ENCODE results near the gene INSYN2A.

Gene INSYN2A

DNA sequence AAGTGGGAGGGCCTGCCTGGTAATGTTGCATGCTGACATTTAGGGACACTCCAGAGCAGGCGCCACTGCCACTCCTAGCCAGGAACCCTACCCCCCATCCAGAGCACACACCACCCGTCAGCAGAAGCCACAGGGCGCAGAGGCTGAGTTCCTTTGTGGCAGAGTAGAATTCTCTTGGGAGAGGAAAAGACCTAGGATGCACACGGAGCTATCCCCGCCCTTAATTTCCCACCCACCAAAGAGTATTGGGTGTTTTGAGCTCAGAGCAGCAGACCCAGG, 702 bp upstream of the INSYN2A start:
- peak overlapping the region; percentile 52 for H3K4me3 ChIP-seq (replicated peaks; ENCODE audit: low read depth, low read length)
- no peak for DNase-seq (ENCODE audit: extremely low read depth, low read depth)
- TF ChIP-seq, protein P1, sequence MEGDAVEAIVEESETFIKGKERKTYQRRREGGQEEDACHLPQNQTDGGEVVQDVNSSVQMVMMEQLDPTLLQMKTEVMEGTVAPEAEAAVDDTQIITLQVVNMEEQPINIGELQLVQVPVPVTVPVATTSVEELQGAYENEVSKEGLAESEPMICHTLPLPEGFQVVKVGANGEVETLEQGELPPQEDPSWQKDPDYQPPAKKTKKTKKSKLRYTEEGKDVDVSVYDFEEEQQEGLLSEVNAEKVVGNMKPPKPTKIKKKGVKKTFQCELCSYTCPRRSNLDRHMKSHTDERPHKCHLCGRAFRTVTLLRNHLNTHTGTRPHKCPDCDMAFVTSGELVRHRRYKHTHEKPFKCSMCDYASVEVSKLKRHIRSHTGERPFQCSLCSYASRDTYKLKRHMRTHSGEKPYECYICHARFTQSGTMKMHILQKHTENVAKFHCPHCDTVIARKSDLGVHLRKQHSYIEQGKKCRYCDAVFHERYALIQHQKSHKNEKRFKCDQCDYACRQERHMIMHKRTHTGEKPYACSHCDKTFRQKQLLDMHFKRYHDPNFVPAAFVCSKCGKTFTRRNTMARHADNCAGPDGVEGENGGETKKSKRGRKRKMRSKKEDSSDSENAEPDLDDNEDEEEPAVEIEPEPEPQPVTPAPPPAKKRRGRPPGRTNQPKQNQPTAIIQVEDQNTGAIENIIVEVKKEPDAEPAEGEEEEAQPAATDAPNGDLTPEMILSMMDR (IDR thresholded peaks at IDR 0.05; ENCODE audit: low read depth, low read length, missing control alignments), result no peak

- TF ChIP-seq, protein P1 (IDR thresholded peaks at IDR 0.05; ENCODE audit: low read depth, low read length, missing control alignments), result no peak
- peak overlapping the region; percentile 52 for H3K4me3 ChIP-seq (replicated peaks; ENCODE audit: low read depth, low read length)
- DNase-seq (ENCODE audit: extremely low read depth, low read depth), result no peak
Observed at GRCh38 chr10:127195571-127196281, 665 bp downstream of the INSYN2A start.

DNA sequence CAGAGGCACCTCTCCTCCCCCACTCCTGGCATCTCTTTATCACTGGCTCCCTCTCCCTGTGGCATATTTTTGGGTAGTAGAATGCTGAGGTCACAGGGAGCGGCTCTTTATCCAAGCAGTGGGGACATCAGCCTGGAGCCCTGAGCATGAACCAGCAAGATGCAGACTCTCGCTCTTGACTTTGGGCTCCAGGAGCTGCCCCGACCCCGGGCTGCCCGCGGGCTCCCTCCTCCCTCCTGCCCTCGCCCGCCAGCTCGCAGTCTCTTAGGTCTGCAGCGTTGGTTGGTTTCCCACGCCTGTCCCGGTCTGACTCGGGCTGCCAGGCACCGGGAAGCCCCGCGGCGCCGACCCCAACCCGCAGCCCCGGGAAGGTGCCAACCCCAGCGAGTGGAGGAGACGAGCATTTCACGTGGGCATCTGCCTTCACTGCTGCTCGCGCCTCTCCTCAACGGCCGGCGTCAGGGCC, 1.3 kb downstream of the INSYN2A start:
- peak overlapping the region; percentile 52 for H3K4me3 ChIP-seq (replicated peaks; ENCODE audit: low read depth, low read length)
- DNase-seq (ENCODE audit: extremely low read depth, low read depth), result no peak

GRCh38 chr10:127194599-127194998, 1.8 kb downstream of the INSYN2A start:
- TF ChIP-seq, protein P1 (IDR thresholded peaks at IDR 0.05; ENCODE audit: low read depth, low read length, missing control alignments), result no peak

More for the DNA sequence above, 1.3 kb downstream of the INSYN2A start:
- TF ChIP-seq, protein P1 (IDR thresholded peaks at IDR 0.05; ENCODE audit: low read depth, low read length, missing control alignments), result no peak

DNA sequence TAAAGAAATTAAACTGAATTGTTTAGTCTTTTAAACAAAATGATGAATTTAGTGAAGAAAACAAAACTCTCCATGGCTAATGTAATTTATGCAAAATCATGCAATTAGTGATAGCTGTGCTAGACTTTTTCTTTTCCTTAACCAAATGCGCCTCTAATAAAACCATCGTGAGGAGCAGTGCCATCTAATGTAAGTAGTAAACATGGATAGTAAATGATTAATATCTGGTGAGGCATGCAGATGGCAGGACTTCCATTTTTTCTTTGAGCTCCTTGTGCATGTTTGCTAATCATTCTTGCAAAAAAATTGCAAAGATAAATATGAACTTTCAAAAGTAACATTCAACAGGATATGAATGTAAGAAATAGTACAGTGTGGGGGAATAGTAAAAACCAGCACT, 2.3 kb downstream of the INSYN2A start:
- DNase-seq (ENCODE audit: extremely low read depth, low read depth), result no peak
- no peak overlapping the region for H3K4me3 ChIP-seq (replicated peaks; ENCODE audit: low read depth, low read length)
- TF ChIP-seq, protein P1 (IDR thresholded peaks at IDR 0.05; ENCODE audit: low read depth, low read length, missing control alignments), result no peak

More at GRCh38 chr10:127194599-127194998, 1.8 kb downstream of the INSYN2A start:
- H3K4me3 ChIP-seq (replicated peaks; ENCODE audit: low read depth, low read length), result no peak overlapping the region
- DNase-seq (ENCODE audit: extremely low read depth, low read depth), result no peak

DNA sequence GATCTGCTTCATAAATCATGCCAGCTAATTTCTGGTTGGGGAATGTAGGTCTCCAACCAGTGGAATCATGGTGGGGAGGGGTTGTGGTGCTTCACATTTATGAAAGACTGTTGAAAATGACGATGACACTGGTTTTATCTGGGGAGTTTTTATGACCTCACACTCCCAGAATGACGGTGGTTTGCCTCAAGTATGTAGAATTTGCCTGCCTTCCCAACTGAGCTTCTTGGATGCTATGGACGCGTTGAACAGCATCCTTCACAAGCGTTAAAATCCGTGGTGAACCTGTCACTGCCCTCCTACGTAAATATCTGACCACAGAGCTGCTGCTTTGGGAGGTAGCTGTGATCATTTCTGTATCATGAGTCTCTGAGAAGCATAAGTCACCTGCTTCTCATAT, 3.3 kb downstream of the INSYN2A start:
- TF ChIP-seq, protein P1 (IDR thresholded peaks at IDR 0.05; ENCODE audit: low read depth, low read length, missing control alignments), result no peak
- DNase-seq (ENCODE audit: extremely low read depth, low read depth), result no peak

GRCh38 chr10:127190427-127190826, 6.0 kb downstream of the INSYN2A start:
- DNase-seq (ENCODE audit: extremely low read depth, low read depth), result no peak
- TF ChIP-seq, protein P1 (IDR thresholded peaks at IDR 0.05; ENCODE audit: low read depth, low read length, missing control alignments), result no peak
- H3K4me3 ChIP-seq (replicated peaks; ENCODE audit: low read depth, low read length), result no peak overlapping the region

More for the DNA sequence above, 3.3 kb downstream of the INSYN2A start:
- H3K4me3 ChIP-seq (replicated peaks; ENCODE audit: low read depth, low read length), result no peak overlapping the region
